SK-N-SH (cell line): ENCODE measurements around the gene PPP2R3B. TPM values are rescaled to one million over a fixed set of nuclear protein-coding genes. Genes with fewer than 3 reads are reported as not detected.

Experiments
- CTCF ChIA-PET: fragments of 300-600, 350-600 bp; formaldehyde crosslinking; extraction: SDS; loops from one replicate; lab custom pipeline; 2021; lab: Yijun Ruan, JAX
- POLR2A ChIA-PET: fragments of 350-600 bp; sonication (Branson Sonifier 250); formaldehyde crosslinking; extraction: SDS; loops from one replicate; lab custom pipeline; 2020; ENCODE audit warnings: antibody characterized with exemption, inconsistent platforms; lab: Yijun Ruan, JAX
- DNase-seq: peaks from one replicate; pipeline ENCODE4 v3.0.0; 2012
- H2AFZ ChIP-seq: fragments of 200-600 bp; sonication (generic); 2 replicates; pipeline ENCODE4 v1.8.1; 2016; ENCODE audit warnings: antibody characterized with exemption, mild to moderate bottlenecking, low read depth
- H3F3A ChIP-seq: fragments of 200-600 bp; sonication (generic); replicated peaks from 2 replicates; pipeline ENCODE3; 2016; ENCODE audit warnings: antibody characterized with exemption, mild to moderate bottlenecking; ENCODE audit not compliant: insufficient read depth
- H3K27ac ChIP-seq, 2 experiments: fragments of 200-500 bp in 1 of 2; fragments of 200-600 bp in 1 of 2; sonication (Bioruptor generic) in 1 of 2; sonication (generic), shearing (Covaris generic) in 1 of 2; 2 replicates each; pipeline versions ENCODE4 v1.5.1 to v1.6.1; 2014 to 2016; ENCODE audit warnings: low read depth in 2 of 2, inconsistent platforms in 1 of 2, low read length in 1 of 2, mild to moderate bottlenecking in 1 of 2, mixed read lengths in 1 of 2
- H3K27me3 ChIP-seq: fragments of 200-600 bp; sonication (generic), shearing (Covaris generic); 2 replicates; pipeline ENCODE4 v1.6.1; 2016; ENCODE audit warnings: mixed run types; ENCODE audit not compliant: insufficient read depth
- H3K36me3 ChIP-seq, 2 experiments: fragments of 200-500 bp in 1 of 2; fragments of 200-600 bp in 1 of 2; sonication (Bioruptor generic) in 1 of 2; sonication (generic) in 1 of 2; replicated peaks in 1 of 2; 2 replicates each; pipeline versions ENCODE3 to v1.5.1; 2014 to 2016; ENCODE audit warnings: low read length in 1 of 2, mild to moderate bottlenecking in 1 of 2; ENCODE audit not compliant: insufficient read depth in 2 of 2, control insufficient read depth in 1 of 2
- H3K4me1 ChIP-seq, 2 experiments: fragments of 200-500 bp in 1 of 2; fragments of 200-600 bp in 1 of 2; sonication (Bioruptor generic) in 1 of 2; sonication (generic), shearing (Covaris generic) in 1 of 2; 2 replicates each; pipeline versions ENCODE4 v1.5.1 to v1.6.1; 2014 to 2016; ENCODE audit warnings: low read depth in 1 of 2, low read length in 1 of 2, mixed run types in 1 of 2; ENCODE audit not compliant: insufficient read depth in 2 of 2, control insufficient read depth in 1 of 2
- H3K4me2 ChIP-seq: fragments of 200-600 bp; sonication (generic), shearing (Covaris generic); 2 replicates; pipeline ENCODE4 v1.6.1; 2017; ENCODE audit warnings: mixed run types
- H3K4me3 ChIP-seq, 2 experiments: fragments of 200-500 bp in 1 of 2; fragments of 200-600 bp in 1 of 2; sonication (Bioruptor generic) in 1 of 2; sonication (generic), shearing (Covaris generic) in 1 of 2; 2 replicates each; pipeline versions ENCODE4 v1.5.1 to v1.8.1; 2014 to 2016; ENCODE audit warnings: low read depth in 2 of 2, inconsistent platforms in 1 of 2, low read length in 1 of 2, mild to moderate bottlenecking in 1 of 2, mixed read lengths in 1 of 2, moderate library complexity in 1 of 2
- H3K79me2 ChIP-seq: fragments of 200-600 bp; sonication (generic); 2 replicates; pipeline ENCODE4 v1.8.1; 2017; ENCODE audit warnings: mild to moderate bottlenecking; ENCODE audit not compliant: insufficient read depth
- H3K9ac ChIP-seq: fragments of 200-600 bp; sonication (generic); 2 replicates; pipeline ENCODE4 v1.6.1; 2017; ENCODE audit warnings: mixed run types
- H3K9me2 ChIP-seq: fragments of 200-600 bp; sonication (generic); 2 replicates; pipeline ENCODE4 v1.6.1; 2017; ENCODE audit warnings: mixed run types
- H3K9me3 ChIP-seq: fragments of 200-600 bp; sonication (generic); 2 replicates; pipeline ENCODE4 v1.6.1; 2017; ENCODE audit warnings: mixed run types, mild to moderate bottlenecking, moderate library complexity
- H4K20me1 ChIP-seq: fragments of 200-600 bp; sonication (generic); 2 replicates; pipeline ENCODE4 v1.6.1; 2017; ENCODE audit warnings: mild to moderate bottlenecking, mixed run types; ENCODE audit not compliant: insufficient read depth
- CHD2 ChIP-seq: fragments of 150-350 bp; IDR thresholded peaks from 2 replicates; pipeline ENCODE4 v1.6.1; 2018; ENCODE audit warnings: low read length; ENCODE audit not compliant: partially characterized antibody
- ELF1 ChIP-seq: IDR thresholded peaks from 2 replicates; pipeline ENCODE4 v1.4.0; 2012
- EP300 ChIP-seq, 2 experiments: IDR thresholded peaks; 2 replicates each; pipeline versions ENCODE4 v1.4.0 to v1.6.1; 2012; ENCODE audit warnings: borderline replicate concordance in 1 of 2, low read depth in 1 of 2, low read length in 1 of 2
- FOSL2 ChIP-seq: IDR thresholded peaks from 2 replicates; pipeline ENCODE4 v1.4.0; 2012; ENCODE audit warnings: low read depth, mild to moderate bottlenecking, moderate library complexity, borderline replicate concordance
- FOXJ3 ChIP-seq: sonication (generic); formaldehyde crosslinking; IDR thresholded peaks from 2 replicates; pipeline ENCODE4 v1.5.1; 2020; ENCODE audit warnings: mild to moderate bottlenecking, missing genetic modification reagents
- FOXM1 ChIP-seq: IDR thresholded peaks from 2 replicates; pipeline ENCODE4 v1.4.0; 2012; ENCODE audit warnings: low read depth, mild to moderate bottlenecking
- GATA2 ChIP-seq: sonication (generic); formaldehyde crosslinking; IDR thresholded peaks from 2 replicates; pipeline ENCODE4 v1.5.0; 2020; ENCODE audit warnings: mild to moderate bottlenecking, missing genetic modification reagents
- JUND ChIP-seq: IDR thresholded peaks from 2 replicates; pipeline ENCODE4 v1.4.0; 2012
- MEF2A ChIP-seq: IDR thresholded peaks from 2 replicates; pipeline ENCODE4 v1.4.0; 2012; ENCODE audit warnings: low read depth, borderline replicate concordance
- MXI1 ChIP-seq: IDR thresholded peaks from 2 replicates; pipeline ENCODE4 v1.6.1; 2012; ENCODE audit warnings: mild to moderate bottlenecking, low read depth, low read length, improper control_type of control experiment
- POLR2AphosphoS5 ChIP-seq: IDR thresholded peaks from 2 replicates; pipeline ENCODE4 v1.6.1; 2012; ENCODE audit warnings: low read depth, low read length
- RAD21 ChIP-seq: IDR thresholded peaks from 2 replicates; pipeline ENCODE4 v1.6.1; 2012; ENCODE audit warnings: mild to moderate bottlenecking, low read length
- RCOR1 ChIP-seq: fragments of 150-350 bp; IDR thresholded peaks from 2 replicates; pipeline ENCODE4 v1.6.1; 2017; ENCODE audit warnings: antibody characterized with exemption, low read length
- RFX5 ChIP-seq: IDR thresholded peaks from 2 replicates; pipeline ENCODE4 v1.6.1; 2012; ENCODE audit warnings: mild to moderate bottlenecking, improper control_type of control experiment, low read length
- TCF12 ChIP-seq: IDR thresholded peaks from 2 replicates; pipeline ENCODE4 v1.4.0; 2012
- TEAD4 ChIP-seq: IDR thresholded peaks from 2 replicates; pipeline ENCODE4 v1.4.0; 2012; ENCODE audit warnings: mild to moderate bottlenecking, borderline replicate concordance; ENCODE audit not compliant: insufficient read depth
- YY1 ChIP-seq: IDR thresholded peaks from 2 replicates; pipeline ENCODE4 v1.4.0; 2012; ENCODE audit warnings: low read depth, mild to moderate bottlenecking
- WGBS: methylation state at CpG from one replicate; pipeline ENCODE4 v1.1.6; 2017; ENCODE audit warnings: low lambda C conversion rate; 5-methylcytosine and 5-hydroxymethylcytosine counted together
- polyA plus RNA-seq, 3 experiments: library from polyadenylated mRNA; depleted of rRNA; stranded (reverse); fragments of >200 nt; gene quantifications; 2 replicates each; pipeline ENCODE4 v1.2.3, GENCODE V29; 2012
- TF ChIP-seq, protein P1 (sequence below): IDR thresholded peaks from 2 replicates; pipeline ENCODE4; 2012
- TF ChIP-seq, protein P2 (sequence below): fragments of 150-350 bp; IDR thresholded peaks from 2 replicates; pipeline ENCODE4 v1.6.1; 2016; ENCODE audit warnings: mild to moderate bottlenecking, low read depth, low read length
- TF ChIP-seq, protein P3 (sequence below): IDR thresholded peaks from 2 replicates; pipeline ENCODE4 v1.6.1; 2012; ENCODE audit warnings: mild to moderate bottlenecking, low read depth, low read length, moderate library complexity

PPP2R3B gene
- polyA plus RNA-seq, 1 of the 3 experiments (the other 2 are of a cell fraction), result 19.4 TPM

DNA sequence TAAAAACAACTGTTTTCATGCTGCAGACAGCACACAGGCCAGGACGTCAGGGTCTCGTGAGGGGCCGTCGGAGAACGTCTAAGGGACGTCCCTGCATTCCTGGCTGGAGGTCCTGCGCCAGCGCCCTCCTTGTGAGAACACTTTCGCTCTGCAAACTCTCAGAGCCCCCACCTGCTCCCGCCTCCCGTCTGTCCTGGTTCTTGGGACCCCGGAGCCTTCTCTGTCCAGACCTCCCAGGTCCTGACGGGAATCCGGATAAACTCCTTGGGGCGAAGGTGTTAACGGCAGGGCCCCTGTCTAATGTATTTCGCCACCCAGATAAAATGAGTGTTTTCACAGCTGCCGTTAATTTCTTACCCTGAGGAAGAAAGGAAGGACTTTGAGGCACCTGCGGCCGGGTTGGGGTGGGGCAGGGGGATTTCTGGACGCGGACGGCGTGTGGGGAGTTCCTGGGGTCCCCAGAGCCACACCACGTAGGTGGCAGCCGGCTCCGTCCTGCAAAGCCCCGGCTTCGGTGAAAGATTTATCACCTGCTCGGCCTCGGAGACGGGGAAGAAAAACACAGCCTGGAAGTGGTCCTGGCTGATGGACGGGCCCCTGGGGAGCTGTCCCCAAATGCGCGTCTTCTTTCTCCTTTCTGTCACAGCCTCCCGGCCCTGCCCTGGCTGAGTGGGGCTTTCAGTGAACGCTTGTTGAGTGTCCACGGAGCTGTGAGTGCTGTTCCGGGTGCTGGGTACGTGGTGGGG lies 35.1 kb upstream of the PPP2R3B start:
- Histone ChIP-seq H3F3A (no peaks in the 10 kb centered on the region), H3K4me1 (no peaks in the 10 kb centered on the region), H3K9me3 (no peaks in the 10 kb centered on the region), H3K9ac (no peak overlapping the region), H3K79me2 (no peaks in the 10 kb centered on the region), H2AFZ (no peak overlapping the region), H3K36me3 (no peaks in the 10 kb centered on the region), H3K27me3 (peaks cover 33% of the 10 kb centered on the region), H3K27ac (no peak overlapping the region), H3K4me3 (no peak overlapping the region), H3K4me2 (no peak overlapping the region), H3K9me2 (no peaks in the 10 kb centered on the region), H4K20me1 (no peaks in the 10 kb centered on the region)
- ChIA-PET POLR2A (no interaction called here), CTCF (no interaction called here)
- TF ChIP-seq RAD21 (no peak), EP300 (IDR thresholded peaks at IDR 0.05; ENCODE audit: borderline replicate concordance in 1 of 2, low read depth in 1 of 2, low read length in 1 of 2) (no peak), ELF1 (no peak), TEAD4 (no peak), GATA2 (CRISPR knock-in tag) (no peak), FOXM1 (no peak), FOSL2 (no peak), RFX5 (no peak), RCOR1 (no peak), MXI1 (no peak), MEF2A (no peak), YY1 (no peak), TCF12 (no peak), CHD2 (no peak), JUND (no peak), FOXJ3 (CRISPR knock-in tag) (no peak), POLR2AphosphoS5 (no peak)
- TF ChIP-seq, protein P1, sequence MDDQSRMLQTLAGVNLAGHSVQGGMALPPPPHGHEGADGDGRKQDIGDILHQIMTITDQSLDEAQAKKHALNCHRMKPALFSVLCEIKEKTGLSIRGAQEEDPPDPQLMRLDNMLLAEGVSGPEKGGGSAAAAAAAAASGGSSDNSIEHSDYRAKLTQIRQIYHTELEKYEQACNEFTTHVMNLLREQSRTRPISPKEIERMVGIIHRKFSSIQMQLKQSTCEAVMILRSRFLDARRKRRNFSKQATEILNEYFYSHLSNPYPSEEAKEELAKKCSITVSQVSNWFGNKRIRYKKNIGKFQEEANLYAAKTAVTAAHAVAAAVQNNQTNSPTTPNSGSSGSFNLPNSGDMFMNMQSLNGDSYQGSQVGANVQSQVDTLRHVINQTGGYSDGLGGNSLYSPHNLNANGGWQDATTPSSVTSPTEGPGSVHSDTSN, result no peak
- TF ChIP-seq, protein P2, sequence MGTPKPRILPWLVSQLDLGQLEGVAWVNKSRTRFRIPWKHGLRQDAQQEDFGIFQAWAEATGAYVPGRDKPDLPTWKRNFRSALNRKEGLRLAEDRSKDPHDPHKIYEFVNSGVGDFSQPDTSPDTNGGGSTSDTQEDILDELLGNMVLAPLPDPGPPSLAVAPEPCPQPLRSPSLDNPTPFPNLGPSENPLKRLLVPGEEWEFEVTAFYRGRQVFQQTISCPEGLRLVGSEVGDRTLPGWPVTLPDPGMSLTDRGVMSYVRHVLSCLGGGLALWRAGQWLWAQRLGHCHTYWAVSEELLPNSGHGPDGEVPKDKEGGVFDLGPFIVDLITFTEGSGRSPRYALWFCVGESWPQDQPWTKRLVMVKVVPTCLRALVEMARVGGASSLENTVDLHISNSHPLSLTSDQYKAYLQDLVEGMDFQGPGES, result no peak
- TF ChIP-seq, protein P3, sequence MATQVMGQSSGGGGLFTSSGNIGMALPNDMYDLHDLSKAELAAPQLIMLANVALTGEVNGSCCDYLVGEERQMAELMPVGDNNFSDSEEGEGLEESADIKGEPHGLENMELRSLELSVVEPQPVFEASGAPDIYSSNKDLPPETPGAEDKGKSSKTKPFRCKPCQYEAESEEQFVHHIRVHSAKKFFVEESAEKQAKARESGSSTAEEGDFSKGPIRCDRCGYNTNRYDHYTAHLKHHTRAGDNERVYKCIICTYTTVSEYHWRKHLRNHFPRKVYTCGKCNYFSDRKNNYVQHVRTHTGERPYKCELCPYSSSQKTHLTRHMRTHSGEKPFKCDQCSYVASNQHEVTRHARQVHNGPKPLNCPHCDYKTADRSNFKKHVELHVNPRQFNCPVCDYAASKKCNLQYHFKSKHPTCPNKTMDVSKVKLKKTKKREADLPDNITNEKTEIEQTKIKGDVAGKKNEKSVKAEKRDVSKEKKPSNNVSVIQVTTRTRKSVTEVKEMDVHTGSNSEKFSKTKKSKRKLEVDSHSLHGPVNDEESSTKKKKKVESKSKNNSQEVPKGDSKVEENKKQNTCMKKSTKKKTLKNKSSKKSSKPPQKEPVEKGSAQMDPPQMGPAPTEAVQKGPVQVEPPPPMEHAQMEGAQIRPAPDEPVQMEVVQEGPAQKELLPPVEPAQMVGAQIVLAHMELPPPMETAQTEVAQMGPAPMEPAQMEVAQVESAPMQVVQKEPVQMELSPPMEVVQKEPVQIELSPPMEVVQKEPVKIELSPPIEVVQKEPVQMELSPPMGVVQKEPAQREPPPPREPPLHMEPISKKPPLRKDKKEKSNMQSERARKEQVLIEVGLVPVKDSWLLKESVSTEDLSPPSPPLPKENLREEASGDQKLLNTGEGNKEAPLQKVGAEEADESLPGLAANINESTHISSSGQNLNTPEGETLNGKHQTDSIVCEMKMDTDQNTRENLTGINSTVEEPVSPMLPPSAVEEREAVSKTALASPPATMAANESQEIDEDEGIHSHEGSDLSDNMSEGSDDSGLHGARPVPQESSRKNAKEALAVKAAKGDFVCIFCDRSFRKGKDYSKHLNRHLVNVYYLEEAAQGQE, result no peak
- 14% methylated on average over 37 of the region's 40 CpGs for WGBS
- DNase-seq, result no peak
